ENCODE measurements around the gene DLG4. TPM values are rescaled to one million over a fixed set of nuclear protein-coding genes. Genes with fewer than 3 reads are reported as not detected.
"Not testable (repeated sequence)": the region's sequence is repeated elsewhere in the genome, so short reads cannot be mapped to it uniquely, and the experiment has no call there.

Gene DLG4
- total RNA-seq, 1 donor from 2014 or later, result 14.0 TPM

DNA sequence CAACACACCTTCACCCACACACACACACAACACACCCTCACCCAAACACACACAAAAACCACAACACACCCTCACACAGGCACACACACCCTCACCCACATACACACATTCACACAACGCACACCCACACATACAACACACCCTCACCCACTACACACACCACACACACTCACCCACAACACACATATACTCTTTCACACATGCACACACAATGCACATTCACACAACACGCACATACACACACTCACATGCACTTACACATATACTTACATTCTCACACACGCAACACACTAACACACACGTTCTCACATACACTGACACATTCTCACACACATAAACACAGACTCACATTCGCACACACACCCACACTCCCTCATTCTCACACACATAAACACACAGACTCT is 44.3 kb downstream of the DLG4 start:
- peaks cover 20% of the 10 kb centered on the region for H3K4me1 ChIP-seq
- no peak for TF ChIP-seq CTCF (IDR thresholded peaks at IDR 0.05; ENCODE audit: borderline replicate concordance)
- H3K36me3 ChIP-seq, result no peaks in the 10 kb centered on the region
- no peak overlapping the region for H3K27ac ChIP-seq (replicated peaks)
- H3K9me3 ChIP-seq (replicated peaks), result peaks cover 7% of the 10 kb centered on the region
- H3K4me3 ChIP-seq, result no peak overlapping the region
- intact Hi-C loops (cut with micrococcal nuclease), result loop anchor here (10.0 kb wide), 1 partner anchor 121 kb away; no protein-coding TSS in a partner anchor
- peaks cover 64% of the 10 kb centered on the region for H3K27me3 ChIP-seq (ENCODE audit: low read depth)
- DNase-seq, result no peak

DNA sequence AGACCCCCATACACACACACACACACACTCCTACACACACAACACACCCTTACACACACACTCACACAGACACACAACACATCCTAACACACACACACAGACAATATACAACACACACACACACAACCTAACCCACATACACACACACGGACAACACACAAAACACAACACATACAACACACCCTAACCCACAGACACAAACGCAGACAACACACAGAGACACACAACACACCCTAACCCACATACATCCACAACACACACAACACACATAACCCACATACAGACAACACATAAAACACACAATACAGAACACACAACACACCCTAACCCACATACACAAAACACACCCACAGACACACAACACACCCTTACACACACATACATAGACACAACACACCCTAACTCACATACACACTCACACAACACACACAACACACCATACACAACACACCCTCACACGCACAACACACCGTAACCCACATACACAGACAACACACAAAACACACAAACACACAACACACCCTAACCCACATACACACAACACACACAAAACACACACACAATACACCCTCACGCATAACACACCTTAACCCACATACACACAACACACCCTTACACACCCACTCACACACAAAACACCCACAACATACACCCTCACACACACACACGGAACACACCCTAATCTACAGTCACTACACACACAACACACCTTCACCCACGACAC is 44.9 kb downstream of the DLG4 start:
- intact Hi-C loops (cut with micrococcal nuclease), result loop anchor here (10.0 kb wide), 1 partner anchor 120 kb away; no protein-coding TSS in a partner anchor
- peak overlapping the region; percentile 48 for H3K4me3 ChIP-seq

GRCh38 chr17:7173687-7174602 is 45.7 kb downstream of the DLG4 start:
- peaks cover 21% of the 10 kb centered on the region for H3K9me3 ChIP-seq (replicated peaks)
- TF ChIP-seq CTCF (IDR thresholded peaks at IDR 0.05; ENCODE audit: borderline replicate concordance), result no peak
- H3K4me1 ChIP-seq, result peaks cover 20% of the 10 kb centered on the region
- intact Hi-C loops (cut with micrococcal nuclease), result loop anchor here (10.0 kb wide), 1 partner anchor 119 kb away; no protein-coding TSS in a partner anchor
- H3K27me3 ChIP-seq (ENCODE audit: low read depth), result peaks cover 62% of the 10 kb centered on the region
- peak overlapping the region; percentile 48 for H3K4me3 ChIP-seq
- peak; percentile 55 for DNase-seq
- no peaks in the 10 kb centered on the region for H3K36me3 ChIP-seq
- H3K27ac ChIP-seq (replicated peaks), result no peak overlapping the region

More for the DNA sequence above, 44.9 kb downstream of the DLG4 start:
- H3K36me3 ChIP-seq, result no peaks in the 10 kb centered on the region
- peaks cover 13% of the 10 kb centered on the region for H3K9me3 ChIP-seq (replicated peaks)
- H3K27ac ChIP-seq (replicated peaks), result no peak overlapping the region
- no peak for DNase-seq
- peaks cover 64% of the 10 kb centered on the region for H3K27me3 ChIP-seq (ENCODE audit: low read depth)
- peaks cover 20% of the 10 kb centered on the region for H3K4me1 ChIP-seq
- TF ChIP-seq CTCF (IDR thresholded peaks at IDR 0.05; ENCODE audit: borderline replicate concordance), result no peak

GRCh38 chr17:7172522-7173191 is 47.0 kb downstream of the DLG4 start:
- intact Hi-C loops (cut with micrococcal nuclease), result loop anchor here (10.0 kb wide), 1 partner anchor 118 kb away; no protein-coding TSS in a partner anchor
- H3K27ac ChIP-seq (replicated peaks); H3K4me3 ChIP-seq; H3K36me3 ChIP-seq; DNase-seq: not testable (repeated sequence)
- peaks cover 49% of the 10 kb centered on the region for H3K27me3 ChIP-seq (ENCODE audit: low read depth)
- peaks cover 27% of the 10 kb centered on the region for H3K9me3 ChIP-seq (replicated peaks)
- H3K4me1 ChIP-seq, result peaks cover 13% of the 10 kb centered on the region

- H3K4me3 ChIP-seq, result not testable (repeated sequence)
Measured at GRCh38 chr17:7169565-7169908, 50.1 kb downstream of the DLG4 start.

GRCh38 chr17:7168841-7169564 is 50.6 kb downstream of the DLG4 start:
- intact Hi-C loops (cut with micrococcal nuclease); H3K36me3 ChIP-seq; DNase-seq; H3K27ac ChIP-seq (replicated peaks); H3K4me1 ChIP-seq; H3K4me3 ChIP-seq: not testable (repeated sequence)
- H3K9me3 ChIP-seq (replicated peaks), result peaks cover 27% of the 10 kb centered on the region
- H3K27me3 ChIP-seq (ENCODE audit: low read depth), result peaks cover 33% of the 10 kb centered on the region

More at GRCh38 chr17:7169565-7169908, 50.1 kb downstream of the DLG4 start:
- H3K27ac ChIP-seq (replicated peaks); intact Hi-C loops (cut with micrococcal nuclease); DNase-seq; H3K36me3 ChIP-seq; H3K4me1 ChIP-seq: not testable (repeated sequence)
- peaks cover 27% of the 10 kb centered on the region for H3K9me3 ChIP-seq (replicated peaks)
- peaks cover 33% of the 10 kb centered on the region for H3K27me3 ChIP-seq (ENCODE audit: low read depth)

Measured in left ventricle myocardium inferior (tissue), 1 donor.